Small intestine (tissue), 7 donors: Measurements from ENCODE around the gene ITGAD. TPM values are rescaled to one million over a fixed set of nuclear protein-coding genes. Genes with fewer than 3 reads are reported as not detected.
A peak's percentile ranks its signal among the peaks of the same experiment; 100 is the strongest.

Experiments
- DNase-seq, 2 donors: peaks; one replicate each; pipeline versions ENCODE4 v3.0.0 to v3.0.0-alpha.2; 2013
- FAIRE-seq: peaks from 2 replicates; lab custom pipeline; 2012; peaks lifted over from hg19 to GRCh38; lab: Jason Lieb, UNC
- H3K27ac ChIP-seq, 3 donors: one replicate each; pipeline ENCODE4 v1.5.1; 2013; ENCODE audit warnings: low read length in 2 of 3, mild to moderate bottlenecking in 2 of 3, control low read depth in 1 of 3, inconsistent platforms in 1 of 3, low read depth in 1 of 3, moderate library complexity in 1 of 3
- H3K27me3 ChIP-seq, 3 donors: one replicate each; pipeline ENCODE4 v1.6.1; 2013; ENCODE audit warnings: low read length in 3 of 3, inconsistent platforms in 1 of 3; ENCODE audit not compliant: control insufficient read depth in 3 of 3, insufficient read depth in 3 of 3
- H3K36me3 ChIP-seq, 3 donors: one replicate each; pipeline ENCODE4 v1.6.1; 2013; ENCODE audit warnings: low read length in 3 of 3, inconsistent platforms in 1 of 3, low read depth in 1 of 3, mild to moderate bottlenecking in 1 of 3, moderate library complexity in 1 of 3; ENCODE audit not compliant: control insufficient read depth in 3 of 3, insufficient read depth in 2 of 3
- H3K4me1 ChIP-seq, 3 donors: one replicate each; pipeline ENCODE4 v1.6.1; 2013; ENCODE audit warnings: low read length in 2 of 3, inconsistent platforms in 1 of 3, low read depth in 1 of 3, mild to moderate bottlenecking in 1 of 3, moderate library complexity in 1 of 3; ENCODE audit not compliant: control insufficient read depth in 3 of 3, insufficient read depth in 2 of 3
- H3K4me3 ChIP-seq, 3 donors: one replicate each; pipeline ENCODE4 v1.5.1; 2013; ENCODE audit warnings: low read length in 3 of 3, control low read depth in 1 of 3, inconsistent platforms in 1 of 3, low read depth in 1 of 3, mild to moderate bottlenecking in 1 of 3, moderate library complexity in 1 of 3
- H3K9me3 ChIP-seq, 2 donors: one replicate each; pipeline ENCODE4 v1.6.1; 2013; ENCODE audit warnings: low read depth in 1 of 2, low read length in 1 of 2; ENCODE audit not compliant: control insufficient read depth in 2 of 2, insufficient read depth in 1 of 2
- WGBS, 3 donors: extraction: QIAGEN DNeasy Blood & Tissue Kit; methylation state at CpG; one replicate each; pipeline ENCODE4 v1.1.7; 2013; 5-methylcytosine and 5-hydroxymethylcytosine counted together
- polyA plus RNA-seq, 4 donors: library from polyadenylated mRNA; stranded (reverse) in 3 of 4; unstranded in 1 of 4; fragments of 200-250 nt in 3 of 4; fragments of 120-200 nt in 1 of 4; gene quantifications; one replicate each; pipeline versions ENCODE4 v1.2.1 to v1.2.3, GENCODE V29; 2013
- donor health status: healthy with polysubstance abuse.
- donor health status: control.
- donor health status: control.
- donor health status: Bipolar disorder and iron deficiency.
- donor health status: healthy.

Gene ITGAD
- polyA plus RNA-seq, 4 donors = 0.06 to 0.15 TPM; not detected in 2

DNA sequence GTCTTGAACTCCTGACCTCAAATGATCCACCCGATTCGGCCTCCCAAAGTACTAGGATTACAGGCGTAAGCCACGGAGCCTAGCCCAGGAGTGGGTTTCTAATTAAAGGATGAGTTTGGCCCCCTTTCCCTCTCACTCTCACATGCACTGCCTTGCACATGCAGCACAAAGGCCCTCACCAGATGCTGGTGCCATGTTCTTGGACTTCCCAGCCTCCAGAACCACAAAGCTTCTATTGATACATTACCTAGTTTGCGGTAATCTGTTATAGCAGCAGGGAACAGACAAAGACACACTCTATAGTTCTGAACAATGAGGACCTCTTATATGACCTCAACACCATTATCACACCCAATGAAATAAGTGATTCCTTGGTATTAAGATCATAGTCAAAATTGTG lies 17.9 kb upstream of the ITGAD start:
- H3K4me1 ChIP-seq = peaks cover 0 to 8% (median 0%) of the 10 kb centered on the region in 3 donors
- peaks cover 0 to 5% of the 10 kb centered on the region in 2 donors for H3K9me3 ChIP-seq
- H3K4me3 ChIP-seq = no peak overlapping the region
- WGBS, 3 donors = 94 to 99% (median 98%) methylated on average over 5 of the region's 5 CpGs
- H3K27me3 ChIP-seq = no peaks in the 10 kb centered on the region
- FAIRE-seq (no peak), DNase-seq (no peak)
- H3K36me3 ChIP-seq = no peaks in the 10 kb centered on the region
- no peak overlapping the region for H3K27ac ChIP-seq

- FAIRE-seq (no peak), DNase-seq (peak; percentile 42 to 75)
- H3K9me3 ChIP-seq = peaks cover 0 to 5% of the 10 kb centered on the region in 2 donors
- H3K36me3 ChIP-seq = no peaks in the 10 kb centered on the region
- H3K4me1 ChIP-seq = peaks cover 0 to 8% (median 0%) of the 10 kb centered on the region in 3 donors
- 24 to 58% (median 25%) methylated on average over 8 of the region's 8 CpGs for WGBS, 3 donors
- no peak overlapping the region for H3K27ac ChIP-seq
- H3K27me3 ChIP-seq = no peaks in the 10 kb centered on the region
- no peak overlapping the region for H3K4me3 ChIP-seq
Observed at GRCh38 chr16:31376705-31377104, 16.4 kb upstream of the ITGAD start.

GRCh38 chr16:31377210-31377903 lies 15.8 kb upstream of the ITGAD start:
- H3K4me1 ChIP-seq = peaks cover 0 to 8% (median 0%) of the 10 kb centered on the region in 3 donors
- peaks cover 0 to 5% of the 10 kb centered on the region in 2 donors for H3K9me3 ChIP-seq
- no peaks in the 10 kb centered on the region for H3K36me3 ChIP-seq
- H3K4me3 ChIP-seq = no peak overlapping the region
- DNase-seq (peak in 1 of 2 donors; percentile 31), FAIRE-seq (no peak)
- no peaks in the 10 kb centered on the region for H3K27me3 ChIP-seq
- no peak overlapping the region for H3K27ac ChIP-seq
- 12 to 50% (median 21%) methylated on average over 7 of the region's 7 CpGs for WGBS, 3 donors

DNA sequence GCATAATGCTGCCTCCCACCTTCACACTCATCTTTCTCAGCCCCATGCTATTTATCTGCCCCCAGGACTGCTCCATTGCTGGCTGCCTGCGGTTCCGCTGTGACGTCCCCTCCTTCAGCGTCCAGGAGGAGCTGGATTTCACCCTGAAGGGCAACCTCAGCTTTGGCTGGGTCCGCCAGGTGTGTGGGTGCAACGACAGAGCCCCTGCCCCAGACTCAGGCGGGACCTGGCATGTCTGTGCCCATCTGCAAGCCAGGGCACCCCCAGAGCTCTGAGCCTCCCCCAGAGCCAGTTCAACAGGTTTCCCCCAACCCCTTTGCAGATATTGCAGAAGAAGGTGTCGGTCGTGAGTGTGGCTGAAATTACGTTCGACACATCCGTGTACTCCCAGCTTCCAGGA lies 12.9 kb upstream of the ITGAD start:
- no peak overlapping the region for H3K27ac ChIP-seq
- FAIRE-seq (no peak), DNase-seq (no peak)
- H3K4me1 ChIP-seq = peaks cover 0 to 8% (median 0%) of the 10 kb centered on the region in 3 donors
- no peak overlapping the region for H3K4me3 ChIP-seq
- H3K9me3 ChIP-seq = peaks cover 0 to 1% of the 10 kb centered on the region in 2 donors
- WGBS, 3 donors = 59 to 79% (median 70%) methylated on average over 12 of the region's 12 CpGs
- H3K27me3 ChIP-seq = no peaks in the 10 kb centered on the region
- H3K36me3 ChIP-seq = no peaks in the 10 kb centered on the region

DNA sequence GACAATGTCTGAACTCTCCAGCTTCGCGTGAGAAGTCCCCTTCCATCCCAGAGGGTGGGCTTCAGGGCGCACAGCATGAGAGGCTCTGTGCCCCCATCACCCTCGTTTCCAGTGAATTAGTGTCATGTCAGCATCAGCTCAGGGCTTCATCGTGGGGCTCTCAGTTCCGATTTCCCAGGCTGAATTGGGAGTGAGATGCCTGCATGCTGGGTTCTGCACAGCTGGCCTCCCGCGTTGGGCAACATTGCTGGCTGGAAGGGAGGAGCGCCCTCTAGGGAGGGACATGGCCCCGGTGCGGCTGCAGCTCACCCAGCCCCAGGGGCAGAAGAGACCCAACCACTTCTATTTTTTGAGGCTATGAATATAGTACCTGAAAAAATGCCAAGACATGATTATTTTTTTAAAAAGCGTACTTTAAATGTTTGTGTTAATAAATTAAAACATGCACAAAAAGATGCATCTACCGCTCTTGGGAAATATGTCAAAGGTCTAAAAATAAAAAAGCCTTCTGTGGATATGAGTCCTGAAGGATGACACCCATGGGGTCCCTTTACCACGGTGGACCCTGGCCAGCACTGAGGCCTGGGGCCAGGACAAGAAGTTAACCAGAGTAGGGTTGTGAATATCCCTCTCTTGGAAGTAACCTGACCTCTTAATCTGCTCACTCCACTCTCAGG lies 10.5 kb upstream of the ITGAD start:
- H3K27ac ChIP-seq = no peak overlapping the region
- H3K9me3 ChIP-seq = no peaks in the 10 kb centered on the region
- H3K4me1 ChIP-seq = peaks cover 0 to 8% (median under 1%) of the 10 kb centered on the region in 3 donors
- H3K4me3 ChIP-seq = no peak overlapping the region
- no peaks in the 10 kb centered on the region for H3K36me3 ChIP-seq
- FAIRE-seq (no peak), DNase-seq (peak; percentile 65 to 77)
- WGBS, 3 donors = 25 to 32% (median 27%) methylated on average over 14 of the region's 14 CpGs
- no peaks in the 10 kb centered on the region for H3K27me3 ChIP-seq

DNA sequence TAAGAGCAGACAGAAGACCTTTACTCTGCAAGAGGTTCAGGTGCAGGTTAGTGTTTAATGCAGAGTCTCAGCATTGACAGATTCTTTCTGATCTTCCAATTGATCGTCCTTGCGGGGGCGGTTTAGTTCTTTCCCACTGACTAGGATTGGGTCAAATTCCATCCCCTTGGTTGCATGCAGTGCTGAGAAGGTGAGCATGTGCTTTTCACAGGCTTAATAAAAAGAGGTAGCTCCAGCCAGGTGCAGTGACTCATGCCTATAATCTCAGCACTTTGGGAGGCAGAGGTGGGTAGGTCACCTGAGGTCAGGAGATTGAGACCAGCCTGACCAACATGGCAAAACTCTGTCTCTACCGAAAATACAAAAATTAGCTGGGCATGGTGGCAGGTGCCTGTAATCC lies 7.5 kb upstream of the ITGAD start:
- Histone ChIP-seq H3K4me1 (peaks cover 0 to 8% (median 0%) of the 10 kb centered on the region in 3 donors), H3K27me3 (no peaks in the 10 kb centered on the region), H3K4me3 (no peak overlapping the region), H3K27ac (no peak overlapping the region), H3K36me3 (no peaks in the 10 kb centered on the region), H3K9me3 (no peaks in the 10 kb centered on the region)
- WGBS, 3 donors = 20 to 72% (median 32%) methylated on average over 4 of the region's 4 CpGs
- FAIRE-seq (no peak), DNase-seq (peak; percentile 67 to 77)

DNA sequence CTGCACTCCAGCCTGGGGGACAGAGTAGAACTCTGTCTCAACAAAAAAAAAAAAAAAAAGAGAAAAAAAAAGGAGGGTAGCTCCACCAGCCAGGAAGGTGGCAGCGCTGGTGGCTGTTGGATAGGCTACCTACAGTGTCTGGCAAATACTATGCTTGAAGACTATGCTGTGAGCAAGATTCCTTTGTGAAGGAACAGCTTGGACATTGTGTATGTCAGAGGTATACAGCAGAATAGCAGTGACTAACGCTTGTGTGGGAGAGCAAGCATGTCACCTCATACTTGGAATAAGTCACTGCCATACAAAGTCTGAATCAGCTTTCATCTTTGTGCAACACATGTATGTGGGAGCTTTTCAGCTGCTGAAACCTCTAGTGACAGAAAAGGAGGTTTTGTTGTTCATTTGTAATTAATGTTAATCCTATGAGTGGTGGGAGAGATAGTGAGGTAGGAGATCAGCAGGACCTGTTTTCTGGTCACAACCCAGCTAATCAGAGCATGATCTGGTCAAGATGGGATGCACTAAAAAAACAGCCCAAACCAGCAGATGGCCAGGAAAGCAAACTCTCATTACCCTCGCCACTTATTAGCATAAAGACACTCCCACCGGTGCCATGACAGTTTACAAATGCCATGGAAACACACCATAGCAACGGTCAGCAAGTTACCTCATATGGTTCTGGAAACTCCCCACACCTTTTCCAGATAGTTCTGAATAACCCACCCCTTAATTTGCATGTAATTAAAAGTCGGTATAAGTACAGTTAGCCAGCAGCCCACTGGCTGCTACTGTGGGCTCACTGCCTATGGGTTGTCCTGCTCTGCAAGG lies 6.8 kb upstream of the ITGAD start:
- H3K36me3 ChIP-seq = no peaks in the 10 kb centered on the region
- WGBS, 3 donors = 10 to 40% (median 12%) methylated on average over 6 of the region's 6 CpGs
- DNase-seq (peak; percentile 28 to 49), FAIRE-seq (no peak)
- no peaks in the 10 kb centered on the region for H3K27me3 ChIP-seq
- no peaks in the 10 kb centered on the region for H3K9me3 ChIP-seq
- peak overlapping the region in 1 of 3 donors; percentile 1 for H3K27ac ChIP-seq
- H3K4me1 ChIP-seq = peaks cover 0 to 8% (median 0%) of the 10 kb centered on the region in 3 donors
- no peak overlapping the region for H3K4me3 ChIP-seq

- DNase-seq = no peak
- WGBS, 3 donors = 76 to 95% (median 85%) methylated on average over 2 of the region's 2 CpGs
- H3K4me1 ChIP-seq = peaks cover 0 to 8% (median 0%) of the 10 kb centered on the region in 3 donors
- H3K27ac ChIP-seq = no peak overlapping the region
- no peaks in the 10 kb centered on the region for H3K9me3 ChIP-seq
- no peak for FAIRE-seq
- H3K4me3 ChIP-seq = no peak overlapping the region
- no peaks in the 10 kb centered on the region for H3K27me3 ChIP-seq
- no peaks in the 10 kb centered on the region for H3K36me3 ChIP-seq
Observed at GRCh38 chr16:31388535-31388934, 4.6 kb upstream of the ITGAD start.
